ENCODE measurements around the gene PARP11. TPM values are rescaled to one million over a fixed set of nuclear protein-coding genes. Genes with fewer than 3 reads are reported as not detected.

The PARP11 gene
- total and polyA plus RNA-seq, 2 of the 8 experiments (the other 6 are each of a cell fraction or from before 2014, with no cell fraction given): 4.2 to 13.3 TPM

DNA sequence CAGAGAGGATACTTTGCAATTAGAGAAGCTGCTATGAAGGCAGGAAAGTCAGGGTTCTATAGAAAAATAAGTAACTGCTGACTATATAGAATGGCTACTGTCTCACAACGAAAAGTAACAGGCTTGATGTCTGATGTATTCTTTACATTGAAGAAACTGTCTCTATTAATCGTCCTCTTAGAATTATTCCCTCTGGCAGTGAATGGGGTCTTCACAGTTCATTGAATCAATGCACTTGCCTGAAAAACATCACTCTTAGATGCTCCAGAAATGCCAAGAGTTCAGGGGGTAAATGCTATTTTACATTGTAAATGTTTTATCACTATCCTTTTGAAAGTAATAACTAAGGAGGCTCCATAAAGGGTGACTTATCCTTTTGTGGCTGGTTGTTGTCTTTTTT is 82.6 kb downstream of the PARP11 start:
- H3K4ac ChIP-seq (replicated peaks; ENCODE audit: insufficient read length, low read depth, low read length): no peak overlapping the region
- no peak overlapping the region for H3K9ac ChIP-seq (replicated peaks in 1 of 4; ENCODE audit: extremely low read depth in 1 of 4, low read depth in 3 of 4, low read length in 3 of 4)
- no peaks in the 10 kb centered on the region for H3K23me2 ChIP-seq (ENCODE audit: low read depth, low read length)
- H4K5ac ChIP-seq (ENCODE audit: insufficient read length, low read depth, low read length): no peak overlapping the region
- H3K18ac ChIP-seq (ENCODE audit: extremely low read depth, low read length): no peak overlapping the region
- H3K56ac ChIP-seq (replicated peaks; ENCODE audit: insufficient read length, low read depth, low read length): no peak overlapping the region
- H2BK15ac ChIP-seq (ENCODE audit: low read length): no peak overlapping the region
- DNase-seq (ENCODE audit: low read depth in 1 of 2, low spot score in 2 of 2): no peak
- ChIA-PET POLR2A (ENCODE audit: partially characterized antibody) (no interaction called here), CTCF (ENCODE audit: partially characterized antibody) (interaction anchor here (2.1 to 3.3 kb wide), 2 partner anchors 14 to 477 kb away, joined by 7 to 16 read pairs; no protein-coding TSS in a partner anchor)
- H3K79me2 ChIP-seq (ENCODE audit: control insufficient read depth in 1 of 2, insufficient read depth in 2 of 2, low read length in 2 of 2): no peaks in the 10 kb centered on the region
- 0 out of 4 replicates have a peak, but pooled peaks cover 0 to 3% of the 10 kb centered on the region in 2 experiments for H3K9me3 ChIP-seq (ENCODE audit: insufficient read depth in 2 of 2, low read depth in 1 of 2, low read length in 1 of 2)
- no peak overlapping the region for H4K91ac ChIP-seq (replicated peaks; ENCODE audit: insufficient read length, low read length)
- no peak overlapping the region for H3K23ac ChIP-seq (ENCODE audit: insufficient read length)
- H2BK120ac ChIP-seq (replicated peaks; ENCODE audit: low read depth, low read length): no peak overlapping the region
- WGBS, 2 experiments (ENCODE audit: extremely low coverage in 1 of 2, insufficient coverage in 1 of 2, insufficient read length in 1 of 2, insufficient replicate concordance in 2 of 2, low coverage in 1 of 2, low lambda C conversion rate in 2 of 2, missing lambda C conversion rate in 1 of 2): 94% methylated on average over 2 of the region's 2 CpGs; no CpG with 5 or more reads in 1 of the 2 experiments
- no peak overlapping the region for H2BK20ac ChIP-seq (ENCODE audit: low read length)
- no peak overlapping the region for H2AK5ac ChIP-seq (ENCODE audit: low read depth, low read length)
- peaks cover 0 to 9% (median 4%) of the 10 kb centered on the region in 4 experiments; a peak in 3 of 7 replicates for H3K4me1 ChIP-seq (replicated peaks in 1 of 4; ENCODE audit: control insufficient read depth in 3 of 4, insufficient read depth in 4 of 4, low read length in 3 of 4)
- no peak overlapping the region for H4K8ac ChIP-seq (ENCODE audit: extremely low read depth, insufficient read depth, low read length)
- TF ChIP-seq POLR2AphosphoS5 (IDR thresholded peaks at IDR 0.05; ENCODE audit: low read depth, low read length): no peak
- TF ChIP-seq, protein P1, sequence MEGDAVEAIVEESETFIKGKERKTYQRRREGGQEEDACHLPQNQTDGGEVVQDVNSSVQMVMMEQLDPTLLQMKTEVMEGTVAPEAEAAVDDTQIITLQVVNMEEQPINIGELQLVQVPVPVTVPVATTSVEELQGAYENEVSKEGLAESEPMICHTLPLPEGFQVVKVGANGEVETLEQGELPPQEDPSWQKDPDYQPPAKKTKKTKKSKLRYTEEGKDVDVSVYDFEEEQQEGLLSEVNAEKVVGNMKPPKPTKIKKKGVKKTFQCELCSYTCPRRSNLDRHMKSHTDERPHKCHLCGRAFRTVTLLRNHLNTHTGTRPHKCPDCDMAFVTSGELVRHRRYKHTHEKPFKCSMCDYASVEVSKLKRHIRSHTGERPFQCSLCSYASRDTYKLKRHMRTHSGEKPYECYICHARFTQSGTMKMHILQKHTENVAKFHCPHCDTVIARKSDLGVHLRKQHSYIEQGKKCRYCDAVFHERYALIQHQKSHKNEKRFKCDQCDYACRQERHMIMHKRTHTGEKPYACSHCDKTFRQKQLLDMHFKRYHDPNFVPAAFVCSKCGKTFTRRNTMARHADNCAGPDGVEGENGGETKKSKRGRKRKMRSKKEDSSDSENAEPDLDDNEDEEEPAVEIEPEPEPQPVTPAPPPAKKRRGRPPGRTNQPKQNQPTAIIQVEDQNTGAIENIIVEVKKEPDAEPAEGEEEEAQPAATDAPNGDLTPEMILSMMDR (IDR thresholded peaks at IDR 0.05; ENCODE audit: control extremely low read depth in 1 of 3, insufficient read depth in 1 of 3, low read depth in 1 of 3, low read length in 3 of 3): no peak
- no peak for TF ChIP-seq EGR1 (IDR thresholded peaks at IDR 0.05; ENCODE audit: borderline replicate concordance, low read depth, low read length)
- no peak for TF ChIP-seq SP4 (IDR thresholded peaks at IDR 0.05; ENCODE audit: low read length)
- H3K14ac ChIP-seq (ENCODE audit: insufficient read length): no peak overlapping the region
- no peak overlapping the region for H2BK12ac ChIP-seq (ENCODE audit: low read depth, low read length)
- H4K20me1 ChIP-seq (replicated peaks in 1 of 2; ENCODE audit: control insufficient read depth in 1 of 2, insufficient read depth in 2 of 2, low read length in 2 of 2): no peaks in the 10 kb centered on the region
- H3K36me3 ChIP-seq (ENCODE audit: control insufficient read depth in 2 of 4, insufficient read depth in 4 of 4, low read length in 3 of 4): no peaks in the 10 kb centered on the region
- no peak overlapping the region for H2BK5ac ChIP-seq (ENCODE audit: low read depth, low read length)
- FAIRE-seq: no peak
- H3K27me3 ChIP-seq (replicated peaks in 1 of 4; ENCODE audit: control insufficient read depth in 3 of 4, extremely low read depth in 1 of 4, insufficient read depth in 3 of 4, low read length in 3 of 4): no peaks in the 10 kb centered on the region
- no peak overlapping the region for H3K4me3 ChIP-seq (ENCODE audit: extremely low read depth in 1 of 4, insufficient read depth in 2 of 4, low read depth in 3 of 4, low read length in 4 of 4)
- H3K27ac ChIP-seq (ENCODE audit: low read depth, low read length): no peak overlapping the region
- no peak overlapping the region; a peak in 1 of 4 replicates for H3K4me2 ChIP-seq (ENCODE audit: insufficient read depth in 1 of 2, low read depth in 2 of 2, low read length in 2 of 2)
- H2AFZ ChIP-seq (ENCODE audit: low read length): no peak overlapping the region
- no peaks in the 10 kb centered on the region for H3K79me1 ChIP-seq (ENCODE audit: low read depth, low read length)
